Cerebellar cortex (tissue), 1 donor: ENCODE results near the gene SPINK1.
"Not testable (repeated sequence)": the region's sequence is repeated elsewhere in the genome, so short reads cannot be mapped to it uniquely, and the experiment has no call there.

Source experiments
- DNase-seq: peaks from one replicate; pipeline ENCODE4 v3.0.0-alpha.2; 2015; ENCODE audit warnings: low spot score

Gene SPINK1

DNA sequence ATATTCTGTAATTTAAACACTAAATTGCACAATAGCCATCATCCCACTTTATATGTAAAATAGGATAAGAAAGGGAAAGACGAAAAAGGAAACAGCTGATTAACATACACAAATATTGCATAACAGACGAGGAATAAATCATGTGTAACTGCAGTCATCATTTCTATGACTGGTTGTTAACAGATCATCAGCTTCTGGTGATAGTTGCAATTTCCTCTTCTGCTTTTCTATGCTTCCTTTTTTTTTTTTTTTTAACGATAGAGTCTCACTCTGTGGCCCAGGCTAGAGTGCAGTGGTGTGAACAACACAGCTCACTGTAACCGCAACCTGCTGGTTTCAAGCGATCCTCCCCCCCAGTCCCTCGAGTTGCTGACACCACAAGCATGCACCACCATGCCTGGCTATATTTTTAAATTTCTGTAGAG is 26.4 kb downstream of the SPINK1 start:
- DNase-seq: no peak

DNA sequence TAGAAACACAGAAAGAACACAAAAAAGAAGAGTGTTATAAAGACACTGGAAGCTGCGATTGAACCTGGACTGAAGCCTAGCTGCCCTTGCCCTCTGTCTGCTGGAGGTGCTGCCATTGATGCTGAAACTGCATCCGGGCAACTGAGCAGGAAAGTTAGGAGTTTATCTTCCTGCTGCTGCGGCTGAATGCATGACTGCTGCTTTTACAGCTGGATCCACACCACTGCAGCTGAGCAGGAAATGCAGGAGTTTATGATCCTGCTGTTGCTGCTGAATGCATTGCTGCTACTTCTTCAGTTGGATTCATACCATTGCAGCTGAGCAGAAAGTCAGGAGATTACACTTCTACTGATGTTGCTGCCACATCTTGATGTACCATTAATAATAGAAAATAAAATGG is 27.1 kb downstream of the SPINK1 start:
- DNase-seq: no peak

DNA sequence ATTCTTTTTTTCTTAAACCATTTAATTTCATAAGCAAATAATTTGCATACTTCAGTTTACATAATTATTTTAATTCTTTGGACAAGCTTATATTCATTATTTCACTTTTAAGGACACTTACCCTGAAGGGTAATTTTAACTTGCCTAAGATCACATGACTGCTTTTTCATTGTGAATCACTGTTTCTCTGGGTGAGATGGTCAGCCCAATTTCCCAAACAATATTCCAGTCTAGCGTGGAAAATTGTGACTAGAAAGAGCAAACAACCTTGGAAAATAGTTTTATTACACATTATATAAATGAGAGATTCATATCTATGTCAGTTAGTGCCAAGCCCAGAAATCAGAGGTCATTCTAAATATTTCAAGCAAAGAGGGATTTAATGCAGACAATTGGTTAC is 27.5 kb downstream of the SPINK1 start:
- no peak for DNase-seq

DNA sequence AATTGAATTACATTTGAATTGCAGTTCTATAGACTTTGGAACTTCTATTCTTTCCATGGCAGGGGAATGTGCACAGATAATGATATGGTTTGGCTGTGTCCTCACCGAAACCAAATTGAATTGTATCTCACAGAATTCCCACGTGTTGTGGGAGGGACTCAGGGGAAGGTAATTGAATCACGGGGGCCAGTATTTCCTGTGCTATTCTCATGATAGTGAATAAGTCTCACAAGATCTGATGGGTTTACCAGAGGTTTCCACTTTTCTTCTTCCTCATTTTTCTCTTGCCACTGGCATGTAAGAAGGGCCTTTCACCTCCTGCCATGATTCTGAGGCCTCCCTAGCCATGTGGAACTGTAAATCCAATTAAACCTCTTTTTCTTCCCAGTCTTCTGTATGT is 28.3 kb downstream of the SPINK1 start:
- DNase-seq: not testable (repeated sequence)

DNA sequence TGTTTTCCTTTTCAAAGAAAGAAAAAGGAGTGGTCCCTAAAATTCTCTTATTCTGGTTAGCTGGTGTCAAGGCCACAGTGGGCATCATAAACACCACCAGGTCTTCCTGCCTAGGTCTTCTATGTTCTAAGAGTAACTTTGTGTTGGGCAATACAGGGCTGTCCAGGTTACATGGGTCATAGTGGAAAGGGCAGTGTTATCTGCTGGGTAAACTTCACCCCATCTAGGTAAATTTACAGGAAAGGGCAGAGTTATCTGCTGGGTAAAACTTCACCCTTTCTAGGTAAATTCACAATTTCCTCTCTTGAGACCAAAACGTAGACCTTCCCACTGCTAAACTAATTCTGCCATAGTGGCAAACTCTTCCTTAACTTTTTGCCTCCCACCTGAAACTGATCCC is 30.0 kb downstream of the SPINK1 start:
- no peak for DNase-seq

DNA sequence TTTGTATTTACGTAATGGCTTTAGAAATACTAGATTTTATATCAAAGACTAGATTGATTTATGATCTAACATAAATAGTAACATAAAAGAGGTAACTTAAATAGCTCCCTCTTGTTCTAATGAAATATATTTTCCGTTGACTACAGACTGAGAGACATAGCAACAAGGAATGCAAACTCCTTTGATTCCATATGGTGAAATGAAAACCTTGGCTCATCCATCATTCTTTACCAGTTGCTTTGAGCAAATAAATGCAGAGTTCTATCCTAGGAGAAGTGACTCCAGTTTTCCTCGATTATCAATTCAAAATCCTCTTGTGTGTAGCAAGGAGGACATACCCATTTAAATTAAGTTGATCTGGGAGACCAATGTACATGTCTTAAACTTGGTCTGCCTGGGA is 31.0 kb downstream of the SPINK1 start:
- DNase-seq: no peak

DNA sequence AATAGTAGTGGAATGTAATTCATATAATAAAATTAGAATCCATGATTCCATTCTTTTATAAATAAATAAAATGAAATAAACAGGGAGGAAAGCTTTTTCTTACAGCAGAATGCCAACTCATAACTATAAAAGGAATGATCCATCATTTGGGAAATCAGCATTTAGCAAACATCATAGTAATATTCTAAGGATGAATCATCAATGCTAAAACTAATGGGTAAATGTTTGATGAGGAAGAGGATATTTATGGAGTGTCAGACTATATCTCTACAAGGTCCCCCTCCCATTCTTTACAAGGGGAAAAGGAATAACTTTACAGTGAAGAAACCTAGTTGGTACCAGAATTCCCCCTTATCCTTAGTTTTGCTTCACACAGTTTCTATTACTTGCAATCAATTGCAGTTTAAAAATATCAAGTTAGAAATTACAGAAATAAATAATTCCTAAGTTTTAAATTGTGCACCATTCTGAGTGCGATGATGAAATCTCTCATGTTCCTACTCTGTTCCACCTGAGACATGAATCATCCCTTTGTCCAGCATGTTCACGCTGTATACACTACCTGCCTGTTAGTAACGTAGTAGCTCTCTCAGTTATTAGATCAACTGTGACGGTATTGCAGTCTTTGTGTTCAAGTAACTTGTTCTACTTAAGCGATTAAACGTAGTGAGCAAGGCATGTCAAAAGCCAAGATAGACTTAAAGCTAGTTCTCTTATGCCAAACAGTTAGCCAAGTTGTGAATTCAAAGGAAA is 34.7 kb downstream of the SPINK1 start:
- no peak for DNase-seq

DNA sequence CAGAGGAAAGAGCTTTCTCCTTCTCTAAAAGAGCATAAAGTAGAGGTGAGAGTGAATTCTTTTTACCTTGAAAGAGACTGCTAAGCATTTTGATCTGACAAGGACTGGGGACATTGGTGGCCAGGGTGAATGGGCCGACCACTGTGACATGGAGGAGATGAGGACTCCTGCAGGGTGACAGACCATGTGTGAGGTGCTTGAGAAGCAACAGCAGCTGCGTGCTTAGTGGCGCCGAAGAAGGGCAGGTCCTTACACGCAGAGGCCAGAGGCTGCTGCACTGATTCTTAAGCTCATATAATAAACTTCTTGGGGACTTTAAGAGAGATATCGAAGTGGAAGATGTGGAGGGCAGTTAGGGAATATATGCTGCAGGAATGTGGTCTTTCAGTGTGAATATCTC is 40.3 kb downstream of the SPINK1 start:
- no peak for DNase-seq

DNA sequence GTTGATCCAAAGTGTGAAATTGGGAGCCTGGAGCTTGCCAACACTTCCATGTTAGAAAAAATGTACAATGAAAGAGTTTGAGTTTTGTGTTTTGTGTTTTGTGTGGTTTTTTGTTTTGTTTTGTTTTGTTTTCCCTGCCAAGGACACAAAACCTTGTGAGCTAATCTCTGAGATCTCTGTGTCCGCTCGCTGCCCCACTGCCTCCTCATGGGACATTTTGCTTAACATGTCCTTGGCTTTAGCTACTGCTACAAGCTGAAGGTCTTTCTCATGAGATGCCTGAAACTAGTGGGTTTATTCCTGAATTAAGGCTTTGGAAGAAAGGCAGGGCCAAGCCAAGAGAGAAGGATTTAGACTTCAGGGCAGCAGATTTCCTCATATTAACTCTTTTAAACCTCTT is 41.7 kb downstream of the SPINK1 start:
- DNase-seq: no peak

DNA sequence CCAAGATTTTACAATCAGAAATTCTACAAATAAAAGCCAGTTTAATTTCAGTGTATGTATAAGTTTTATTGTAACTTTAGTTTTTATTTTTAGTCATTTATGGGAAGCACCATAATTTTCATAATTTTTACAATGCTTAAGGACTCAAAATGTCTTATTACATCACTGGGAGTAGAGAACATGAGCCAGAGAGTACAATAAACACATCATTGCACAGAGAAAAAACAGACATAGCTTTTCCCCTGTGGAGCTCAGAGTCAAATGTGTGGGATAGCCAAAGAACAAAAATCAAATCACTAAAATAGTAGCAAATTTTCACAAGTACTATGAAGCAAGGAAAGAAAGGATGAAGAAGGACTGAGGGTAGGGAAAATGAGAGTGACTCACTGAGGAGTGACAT is 43.4 kb downstream of the SPINK1 start:
- DNase-seq: no peak

DNA sequence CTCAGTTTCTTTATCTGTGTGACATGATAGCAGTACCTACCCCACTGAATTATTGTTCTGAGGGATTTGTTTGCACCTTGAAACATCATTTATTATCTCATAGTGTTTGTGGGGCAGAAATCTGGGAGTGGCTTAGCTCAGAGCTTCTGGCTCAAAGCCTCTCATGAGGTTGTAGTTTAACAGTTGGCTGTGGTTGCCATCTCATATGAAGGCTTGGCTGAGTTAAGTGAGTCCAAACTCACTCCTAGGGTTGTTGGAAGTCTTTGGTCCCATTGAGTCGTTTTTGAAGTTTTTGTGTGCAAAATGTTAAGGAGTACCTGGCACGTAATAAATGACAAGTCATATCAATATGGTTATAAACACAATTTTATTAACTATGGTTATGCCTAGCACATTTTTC is 45.3 kb downstream of the SPINK1 start:
- DNase-seq: no peak

DNA sequence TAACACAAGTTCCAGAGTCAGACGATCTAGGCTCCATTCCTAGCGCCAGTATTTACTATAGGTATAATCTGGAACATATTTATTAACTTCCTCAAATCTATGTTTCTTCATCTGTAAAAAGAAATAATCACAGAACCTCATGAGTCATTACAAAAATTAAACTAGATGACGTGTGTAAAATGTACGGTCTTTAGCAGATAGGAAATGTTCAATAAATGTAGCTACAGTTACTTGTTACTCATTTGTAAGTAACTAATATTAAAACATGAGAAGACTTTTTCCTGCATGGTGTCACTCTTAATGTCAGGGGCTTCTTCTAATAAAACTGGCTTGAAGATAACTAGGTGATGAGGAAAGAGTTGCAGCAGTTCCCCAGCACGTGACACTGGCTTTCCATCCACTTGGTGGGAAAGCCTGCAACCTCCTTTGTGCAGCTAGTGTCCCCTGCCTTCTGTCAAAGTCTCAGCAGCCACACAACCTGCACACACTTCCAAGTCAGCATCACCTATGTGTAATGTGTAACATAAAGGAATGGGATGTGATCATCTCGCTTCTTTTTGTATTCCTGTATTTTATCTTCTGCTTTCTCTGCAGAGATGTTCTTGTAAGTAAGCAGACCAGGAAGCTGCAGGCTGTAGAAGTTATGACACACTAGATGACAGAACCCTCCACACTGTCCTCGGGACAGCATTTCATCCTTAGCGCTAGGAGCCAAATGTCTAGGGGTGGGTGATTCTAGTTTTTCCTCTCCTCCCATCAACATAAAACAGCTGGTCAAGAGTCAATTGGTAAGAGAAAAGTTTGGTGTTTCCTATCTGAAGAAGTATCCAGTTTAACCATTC is 47.1 kb downstream of the SPINK1 start:
- DNase-seq: no peak

DNA sequence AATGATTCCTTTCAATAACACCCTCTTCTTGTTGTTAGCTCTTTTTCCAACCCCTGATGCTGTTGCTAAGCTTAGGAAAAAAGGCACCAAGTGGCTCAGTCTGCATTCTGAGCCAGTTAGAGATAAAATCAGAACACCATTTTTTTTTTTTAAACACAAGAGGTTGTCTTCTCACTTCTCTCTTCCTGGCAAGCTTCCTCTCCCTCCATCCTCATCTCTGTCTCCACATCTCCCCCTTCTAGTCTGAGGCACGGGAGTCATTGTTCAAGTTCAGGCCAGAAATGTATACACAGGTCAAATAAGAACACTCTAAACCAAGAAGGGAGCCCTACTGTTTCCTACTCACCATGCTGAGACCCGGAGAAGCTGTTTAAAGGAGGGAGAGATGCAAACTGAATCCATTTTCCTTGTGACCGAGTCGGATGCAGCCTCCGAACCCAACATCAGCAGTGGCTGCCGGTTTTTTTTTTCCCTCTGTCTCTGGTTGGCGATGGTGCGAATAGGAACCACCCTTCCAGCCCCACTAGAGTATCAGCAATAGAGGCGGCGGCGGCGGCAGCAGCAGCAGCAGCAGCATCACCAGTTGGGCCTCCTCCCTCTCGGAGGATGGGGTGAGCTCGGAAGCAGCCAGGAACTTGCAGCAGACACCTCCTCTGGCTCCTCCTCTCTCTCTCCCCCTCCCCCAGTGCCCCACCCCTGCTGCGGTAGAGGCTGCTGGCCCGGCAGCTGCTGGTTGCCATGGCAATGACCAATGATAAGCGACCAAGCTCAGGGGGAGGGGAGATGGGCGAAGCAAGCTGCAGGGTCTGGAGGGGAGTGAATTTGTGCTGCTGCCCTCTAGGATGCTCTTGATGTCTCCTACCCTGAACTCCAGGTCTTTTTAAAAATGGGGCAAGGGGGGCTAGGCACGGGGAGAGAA is 49.1 kb downstream of the SPINK1 start, which contains the start of gene JAKMIP2:
JAKMIP2 (minus strand) TSS at position 619 of the 919 bp plus-strand sequence. CDS start 110,922 bp downstream, outside the sequence.
- DNase-seq: peak; percentile 97

DNA sequence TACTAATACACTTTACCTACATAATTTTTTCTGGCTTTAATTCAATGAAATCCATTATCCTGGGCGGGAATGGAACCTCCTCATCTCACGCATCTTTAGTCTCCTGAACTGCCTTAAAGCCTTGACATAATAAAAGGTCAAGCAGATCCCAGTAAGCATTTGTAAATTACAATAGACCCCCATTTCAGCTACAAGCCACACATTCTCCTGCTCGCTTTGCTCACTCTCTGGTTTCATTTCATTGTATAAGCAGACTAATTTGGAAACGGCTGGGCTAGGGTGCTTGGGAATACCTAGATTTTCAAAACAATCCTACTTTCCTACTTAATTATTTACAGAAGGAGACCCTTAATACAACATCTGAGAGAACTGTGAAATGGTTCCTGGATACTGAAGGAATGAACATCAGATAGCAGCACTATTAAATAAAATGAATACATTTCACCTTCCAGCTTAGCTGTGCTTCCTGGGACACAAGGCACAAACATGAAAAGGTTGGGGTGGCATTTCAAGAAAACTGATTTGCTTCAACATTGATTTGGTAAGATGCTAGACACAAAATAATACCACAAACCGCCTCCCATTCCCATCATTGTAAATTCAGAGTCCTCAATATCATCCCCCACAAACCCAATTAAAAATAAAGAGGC is 50.4 kb downstream of the SPINK1 start:
- peak; percentile 53 for DNase-seq

DNA sequence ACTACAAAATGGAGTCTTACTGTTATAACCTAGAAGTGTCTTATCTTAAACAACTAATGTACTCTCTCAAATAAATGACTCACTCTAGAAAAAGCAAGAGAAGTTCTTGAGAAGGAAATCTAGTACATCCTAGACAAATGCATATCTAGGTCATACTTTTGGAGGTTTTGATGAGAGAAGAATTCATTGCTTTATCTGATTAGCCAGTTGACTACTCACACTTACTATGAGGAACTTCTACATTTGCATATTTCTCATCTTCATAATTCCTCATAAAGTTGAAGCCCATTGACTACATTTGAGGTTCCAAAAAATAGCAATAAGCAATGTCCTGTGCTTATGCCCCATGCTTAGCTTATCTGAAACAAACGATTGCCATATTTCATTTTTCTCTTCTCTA is 51.8 kb downstream of the SPINK1 start:
- DNase-seq: no peak

DNA sequence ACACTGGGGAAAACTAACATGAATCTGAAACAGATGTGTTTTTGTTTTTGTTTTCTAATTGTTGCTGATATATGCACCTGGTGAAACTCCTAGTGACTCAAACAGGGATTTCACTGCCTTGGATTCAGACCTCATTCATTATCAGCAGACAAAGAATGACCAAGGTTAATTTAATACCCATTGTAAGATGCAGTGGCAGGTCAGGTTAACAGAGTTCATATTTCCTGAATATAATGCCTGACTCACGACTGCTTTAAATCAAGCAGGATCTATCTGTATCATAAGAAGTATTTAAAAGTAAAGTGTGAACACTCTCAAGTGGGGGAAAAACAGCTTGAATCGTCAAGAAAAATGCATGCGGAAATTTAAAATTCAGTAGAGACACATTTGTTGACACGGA is 54.5 kb downstream of the SPINK1 start:
- no peak for DNase-seq
